Endodermal cell (in vitro differentiated cells): ENCODE measurements around the gene SCFD2. TPM values are rescaled to one million over a fixed set of nuclear protein-coding genes. Genes with fewer than 3 reads are reported as not detected.
A peak's percentile ranks its signal among the peaks of the same experiment; 100 is the strongest.

Experiments
- DNase-seq: peaks from one replicate; pipeline ENCODE4 v3.0.0-alpha.2; 2017
- H3K27ac ChIP-seq: 2 replicates; pipeline ENCODE4 v1.5.1; 2013; ENCODE audit warnings: mild to moderate bottlenecking, low read depth, low read length, moderate library complexity
- H3K27me3 ChIP-seq: 2 replicates; pipeline ENCODE4 v1.6.1; 2013; ENCODE audit warnings: mild to moderate bottlenecking, low read length, moderate library complexity; ENCODE audit not compliant: insufficient read depth, control insufficient read depth, poor library complexity, severe bottlenecking
- H3K36me3 ChIP-seq: 2 replicates; pipeline ENCODE4 v1.7.0; 2013; ENCODE audit warnings: mild to moderate bottlenecking, low read length, moderate library complexity; ENCODE audit not compliant: control insufficient read depth, insufficient read depth
- H3K4me1 ChIP-seq: one replicate; pipeline ENCODE4 v1.7.0; 2013; ENCODE audit warnings: low read length; ENCODE audit not compliant: control insufficient read depth, insufficient read depth
- H3K4me3 ChIP-seq: 2 replicates; pipeline ENCODE4 v1.5.1; 2013; ENCODE audit warnings: mild to moderate bottlenecking, low read length, moderate library complexity
- H3K9ac ChIP-seq: 2 replicates; pipeline ENCODE4 v1.6.1; 2013; ENCODE audit warnings: mild to moderate bottlenecking, low read length, moderate library complexity; ENCODE audit not compliant: poor library complexity, severe bottlenecking; ENCODE audit errors: extremely low read depth
- H3K9me3 ChIP-seq: 2 replicates; pipeline ENCODE4 v1.6.1; 2013; ENCODE audit warnings: mild to moderate bottlenecking, low read length, moderate library complexity; ENCODE audit not compliant: control insufficient read depth
- H3K27ac Mint-ChIP-seq: 2 replicates; pipeline ENCODE4 v1.8.0; 2020; ENCODE audit warnings: mixed read lengths
- H3K27me3 Mint-ChIP-seq: 2 replicates; pipeline ENCODE4 v1.8.0; 2021; ENCODE audit warnings: mild to moderate bottlenecking, mixed read lengths; ENCODE audit not compliant: insufficient read depth
- H3K36me3 Mint-ChIP-seq: 2 replicates; pipeline ENCODE4 v1.8.0; 2020; ENCODE audit warnings: low read depth, mixed read lengths
- H3K4me1 Mint-ChIP-seq: 2 replicates; pipeline ENCODE4 v1.8.0; 2020; ENCODE audit warnings: mixed read lengths
- H3K4me3 Mint-ChIP-seq: 2 replicates; pipeline ENCODE4 v1.8.0; 2020; ENCODE audit warnings: mild to moderate bottlenecking, moderate library complexity, mixed read lengths
- H3K9me3 Mint-ChIP-seq: 2 replicates; pipeline ENCODE4 v1.8.0; 2020; ENCODE audit warnings: mild to moderate bottlenecking, mixed read lengths
- CTCF ChIP-seq: fragments of 200-600 bp; sonication (generic); conservative IDR thresholded peaks from 2 replicates; pipeline ENCODE4 v1.5.0; 2021; ENCODE audit warnings: antibody characterized with exemption, mild to moderate bottlenecking
- WGBS, 2 experiments: methylation state at CpG; one replicate each; pipeline versions ENCODE4 v1.1.5 to v1.1.7; 2013; ENCODE audit warnings: missing lambda C conversion rate in 2 of 2, mixed read lengths in 1 of 2; ENCODE audit not compliant: insufficient coverage in 1 of 2, insufficient read length in 1 of 2; 5-methylcytosine and 5-hydroxymethylcytosine counted together
- total RNA-seq, 2 donors: library from RNA; stranded (reverse); fragmentation: NEBNext Ultra II Directional in 1 of 2; extraction: Animal tissue kit (Norgen Biotek cat#: 25700) in 1 of 2; gene quantifications; 2 replicates in 1 of 2; 3 replicates in 1 of 2; pipeline ENCODE4 v1.2.1, GENCODE V29; 2021

SCFD2 gene
- total RNA-seq, 2 donors from 2014 or later, result 5.7 to 6.5 TPM

GRCh38 chr4:52862639-52863161 lies 503.2 kb downstream of the SCFD2 start:
- peaks cover 32% of the 10 kb centered on the region for H3K27me3 Mint-ChIP-seq
- H3K9me3 ChIP-seq, result peaks cover 10% of the 10 kb centered on the region
- no peak for TF ChIP-seq CTCF
- H3K4me1 ChIP-seq, result no peaks in the 10 kb centered on the region
- no peaks in the 10 kb centered on the region for H3K27me3 ChIP-seq
- 0% methylated on average over 11 to 23 of the region's 23 CpGs for WGBS, 2 experiments
- peak overlapping the region; percentile 75 for H3K4me3 Mint-ChIP-seq
- H3K36me3 ChIP-seq, result peaks cover 39% of the 10 kb centered on the region
- peaks cover 27% of the 10 kb centered on the region for H3K4me1 Mint-ChIP-seq
- peak overlapping the region; percentile 58 for H3K27ac Mint-ChIP-seq
- H3K9ac ChIP-seq, result peak overlapping the region; percentile 74
- peaks cover 32% of the 10 kb centered on the region for H3K36me3 Mint-ChIP-seq
- H3K4me3 ChIP-seq, result peak overlapping the region; percentile 96
- no peak for DNase-seq
- peak overlapping the region; percentile 59 for H3K27ac ChIP-seq
- H3K9me3 Mint-ChIP-seq, result peaks cover 12% of the 10 kb centered on the region

GRCh38 chr4:52861879-52862616 lies 503.8 kb downstream of the SCFD2 start, which contains the start of gene RASL11B:
TSS of gene RASL11B (plus strand) at chr4:52862317. CDS start at chr4:52862508, 191 bp downstream.
- peaks cover 38% of the 10 kb centered on the region for H3K36me3 ChIP-seq
- Mint-ChIP-seq H3K4me1 (peaks cover 27% of the 10 kb centered on the region), H3K27me3 (peaks cover 32% of the 10 kb centered on the region), H3K4me3 (peak within 1 kb of the TSS; percentile 75), H3K36me3 (peaks cover 32% of the 10 kb centered on the region), H3K27ac (peak within 1 kb of the TSS; percentile 75), H3K9me3 (peaks cover 18% of the 10 kb centered on the region)
- peak within 1 kb of the TSS; percentile 74 for H3K9ac ChIP-seq
- DNase-seq, result peak; percentile 94
- H3K4me3 ChIP-seq, result peak within 1 kb of the TSS; percentile 96
- no peaks in the 10 kb centered on the region for H3K27me3 ChIP-seq
- H3K27ac ChIP-seq, result peak within 1 kb of the TSS; percentile 59
- H3K9me3 ChIP-seq, result peaks cover 17% of the 10 kb centered on the region
- no peaks in the 10 kb centered on the region for H3K4me1 ChIP-seq
- TF ChIP-seq CTCF, result peak; percentile 52
- 0% methylated on average over 2 to 94 of the region's 94 CpGs for WGBS, 2 experiments

GRCh38 chr4:52861171-52861823 lies 504.6 kb downstream of the SCFD2 start:
- peaks cover 27% of the 10 kb centered on the region for H3K4me1 Mint-ChIP-seq
- H3K4me3 Mint-ChIP-seq, result peak overlapping the region; percentile 75
- peak overlapping the region; percentile 96 for H3K4me3 ChIP-seq
- H3K36me3 Mint-ChIP-seq, result peaks cover 29% of the 10 kb centered on the region
- peak; percentile 66 for DNase-seq
- no peak for TF ChIP-seq CTCF
- peaks cover 32% of the 10 kb centered on the region for H3K27me3 Mint-ChIP-seq
- 66 to 70% methylated on average over 22 to 26 of the region's 26 CpGs for WGBS, 2 experiments
- no peak overlapping the region for H3K27ac Mint-ChIP-seq
- no peak overlapping the region for H3K9ac ChIP-seq
- peaks cover 21% of the 10 kb centered on the region for H3K9me3 Mint-ChIP-seq
- H3K9me3 ChIP-seq, result peaks cover 18% of the 10 kb centered on the region
- peaks cover 30% of the 10 kb centered on the region for H3K36me3 ChIP-seq
- H3K4me1 ChIP-seq, result no peaks in the 10 kb centered on the region
- H3K27ac ChIP-seq, result no peak overlapping the region
- H3K27me3 ChIP-seq, result no peaks in the 10 kb centered on the region
